Spinal cord (tissue), 10 donors: ENCODE data around the gene APOL4. TPM values are rescaled to one million over a fixed set of nuclear protein-coding genes. Genes with fewer than 3 reads are reported as not detected.
"Not testable (repeated sequence)": the region's sequence is repeated elsewhere in the genome, so short reads cannot be mapped to it uniquely, and the experiment has no call there.

ENCODE experiments used
- DNase-seq, 6 donors: peaks; one replicate each; pipeline versions ENCODE4 v3.0.0 to v3.0.0-alpha.2; 2013 to 2015; ENCODE audit warnings: low spot score in 6 of 6, low read depth in 4 of 6
- H3K27ac ChIP-seq: one replicate; pipeline ENCODE4 v1.5.1; 2013; ENCODE audit warnings: low read depth, low read length, control low read depth
- H3K27me3 ChIP-seq: one replicate; pipeline ENCODE4 v1.6.1; 2013; ENCODE audit warnings: low read length; ENCODE audit not compliant: control insufficient read depth, insufficient read depth
- H3K36me3 ChIP-seq: one replicate; pipeline ENCODE4 v1.6.1; 2013; ENCODE audit warnings: low read length; ENCODE audit not compliant: control insufficient read depth, insufficient read depth
- H3K4me1 ChIP-seq: one replicate; pipeline ENCODE4 v1.6.1; 2013; ENCODE audit warnings: low read length; ENCODE audit not compliant: control insufficient read depth, insufficient read depth
- H3K4me3 ChIP-seq: one replicate; pipeline ENCODE4 v1.5.1; 2013; ENCODE audit warnings: low read depth, low read length, control low read depth
- H3K9me3 ChIP-seq: one replicate; pipeline ENCODE4 v1.6.1; 2013; ENCODE audit warnings: low read length; ENCODE audit not compliant: control insufficient read depth, insufficient read depth
- WGBS: methylation state at CpG from one replicate; pipeline ENCODE4 v1.1.5; 2013; ENCODE audit warnings: missing lambda C conversion rate; ENCODE audit not compliant: insufficient coverage; 5-methylcytosine and 5-hydroxymethylcytosine counted together
- polyA plus RNA-seq, 2 donors: library from polyadenylated mRNA; unstranded; fragments of 120-200 nt; gene quantifications; one replicate each; pipeline ENCODE4 v1.2.1, GENCODE V29; 2013; ENCODE audit not compliant: insufficient read length in 2 of 2
- total RNA-seq, 2 donors: library from RNA; depleted of rRNA in 1 of 2; stranded (reverse); fragments of 120-200 nt in 1 of 2; fragments of >200 nt in 1 of 2; gene quantifications; one replicate each; pipeline versions ENCODE4 v1.2.3 to v1.2.4, GENCODE V29; 2013 to 2014
- donor health status: healthy.

The APOL4 gene
- total and polyA plus RNA-seq, 4 donors: 4.1 to 28.5 (median 10.0) TPM

DNA sequence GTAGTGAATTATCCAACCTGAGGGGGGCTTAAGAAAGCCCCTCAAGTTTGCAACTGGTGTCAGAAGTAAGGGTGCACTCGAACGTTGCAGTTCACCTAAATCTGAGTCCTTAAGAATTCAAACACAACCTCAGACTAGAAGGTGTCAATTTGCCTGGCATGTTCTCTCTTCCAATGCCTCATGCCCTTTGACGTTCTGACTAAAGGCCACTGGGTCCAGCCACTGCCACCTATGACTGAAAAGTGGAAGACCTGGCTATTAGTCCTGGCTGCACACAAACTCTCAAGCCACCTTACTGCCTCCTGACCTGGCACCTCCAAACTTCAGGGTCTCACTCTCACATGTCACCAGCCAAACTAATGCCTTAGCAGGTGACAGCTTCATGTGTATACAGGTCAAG, 8.0 kb downstream of the APOL4 start:
- no peaks in the 10 kb centered on the region for H3K36me3 ChIP-seq
- no peak overlapping the region for H3K27ac ChIP-seq
- peaks cover 23% of the 10 kb centered on the region for H3K4me1 ChIP-seq
- no peak overlapping the region for H3K4me3 ChIP-seq
- WGBS: 56% methylated on average over 3 of the region's 3 CpGs
- no peaks in the 10 kb centered on the region for H3K9me3 ChIP-seq
- H3K27me3 ChIP-seq: no peaks in the 10 kb centered on the region
- no peak for DNase-seq

- WGBS: 90% methylated on average over 3 of the region's 3 CpGs
- DNase-seq: no peak
- H3K9me3 ChIP-seq: no peaks in the 10 kb centered on the region
- H3K4me1 ChIP-seq: peaks cover 20% of the 10 kb centered on the region
- H3K27me3 ChIP-seq: no peaks in the 10 kb centered on the region
- no peak overlapping the region for H3K4me3 ChIP-seq
- H3K36me3 ChIP-seq: no peaks in the 10 kb centered on the region
- no peak overlapping the region for H3K27ac ChIP-seq
Measured at GRCh38 chr22:36193171-36193570, 8.4 kb downstream of the APOL4 start.

GRCh38 chr22:36192542-36192941, 9.1 kb downstream of the APOL4 start:
- Histone ChIP-seq H3K9me3 (no peaks in the 10 kb centered on the region), H3K4me1 (peaks cover 15% of the 10 kb centered on the region), H3K36me3 (no peaks in the 10 kb centered on the region), H3K27ac (no peak overlapping the region), H3K27me3 (no peaks in the 10 kb centered on the region), H3K4me3 (no peak overlapping the region)
- WGBS: 40% methylated on average over 4 of the region's 4 CpGs
- DNase-seq: no peak

GRCh38 chr22:36191106-36191836, 10.3 kb downstream of the APOL4 start:
- Histone ChIP-seq H3K9me3 (no peaks in the 10 kb centered on the region), H3K27ac (no peak overlapping the region), H3K4me3 (no peak overlapping the region), H3K36me3 (no peaks in the 10 kb centered on the region), H3K27me3 (no peaks in the 10 kb centered on the region), H3K4me1 (peaks cover 3% of the 10 kb centered on the region)
- 66% methylated on average over 16 of the region's 17 CpGs for WGBS
- peak in 2 of 6 donors; percentile 71 to 78 for DNase-seq

- H3K27ac ChIP-seq, H3K27me3 ChIP-seq, H3K36me3 ChIP-seq, H3K9me3 ChIP-seq, H3K4me1 ChIP-seq, DNase-seq, H3K4me3 ChIP-seq: not testable (repeated sequence)
- 92% methylated on average over 3 of the region's 6 CpGs for WGBS
Measured at GRCh38 chr22:36187862-36188261, 13.7 kb downstream of the APOL4 start.

GRCh38 chr22:36185828-36186624, 15.6 kb downstream of the APOL4 start:
- no peaks in the 10 kb centered on the region for H3K36me3 ChIP-seq
- 88% methylated on average over 10 of the region's 14 CpGs for WGBS
- no peak overlapping the region for H3K27ac ChIP-seq
- H3K9me3 ChIP-seq: no peaks in the 10 kb centered on the region
- no peak for DNase-seq
- no peak overlapping the region for H3K4me3 ChIP-seq
- H3K4me1 ChIP-seq: peaks cover 7% of the 10 kb centered on the region
- no peaks in the 10 kb centered on the region for H3K27me3 ChIP-seq

DNA sequence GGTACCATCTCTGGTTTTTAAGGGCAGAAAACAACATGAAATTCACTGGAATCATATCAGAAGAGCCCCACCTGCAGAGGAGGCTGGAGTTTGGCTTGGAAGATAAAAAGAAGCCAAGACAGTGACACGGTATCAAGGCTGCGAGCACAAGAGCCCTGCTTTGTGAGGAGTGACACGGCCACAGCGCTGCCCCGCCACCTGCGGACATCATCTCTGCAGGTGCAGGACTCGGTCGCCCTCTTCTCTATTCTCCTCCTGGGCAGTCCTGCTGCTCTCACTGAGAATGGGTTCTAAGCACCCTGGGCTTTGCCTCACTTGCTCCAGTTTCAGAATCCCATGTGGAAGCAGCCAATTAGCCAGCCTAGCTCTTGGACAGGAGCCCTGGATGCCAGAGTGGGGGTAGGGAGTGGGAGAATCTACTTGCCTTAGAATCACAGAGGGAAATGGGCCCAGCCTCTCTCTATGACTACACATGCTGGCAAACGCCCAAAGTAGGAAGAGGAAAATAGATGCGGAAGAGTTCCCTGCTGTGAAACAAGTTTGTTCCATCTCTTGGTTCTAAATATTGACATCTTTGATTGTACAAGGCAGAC, 17.1 kb downstream of the APOL4 start:
- Histone ChIP-seq H3K4me1 (peaks cover 7% of the 10 kb centered on the region), H3K27ac (no peak overlapping the region)

GRCh38 chr22:36183446-36183845, 18.2 kb downstream of the APOL4 start:
- WGBS: 95% methylated on average over 5 of the region's 7 CpGs
- Histone ChIP-seq H3K4me1 (peaks cover 7% of the 10 kb centered on the region), H3K9me3 (no peaks in the 10 kb centered on the region), H3K36me3 (no peaks in the 10 kb centered on the region), H3K27me3 (no peaks in the 10 kb centered on the region), H3K27ac (no peak overlapping the region), H3K4me3 (no peak overlapping the region)
- DNase-seq: no peak

More for the DNA sequence above, 17.1 kb downstream of the APOL4 start:
- 55% methylated on average over 8 of the region's 10 CpGs for WGBS
- Histone ChIP-seq H3K27me3 (no peaks in the 10 kb centered on the region), H3K36me3 (no peaks in the 10 kb centered on the region), H3K9me3 (no peaks in the 10 kb centered on the region), H3K4me3 (no peak overlapping the region)
- DNase-seq: peak in 2 of 6 donors; percentile 34 to 89

DNA sequence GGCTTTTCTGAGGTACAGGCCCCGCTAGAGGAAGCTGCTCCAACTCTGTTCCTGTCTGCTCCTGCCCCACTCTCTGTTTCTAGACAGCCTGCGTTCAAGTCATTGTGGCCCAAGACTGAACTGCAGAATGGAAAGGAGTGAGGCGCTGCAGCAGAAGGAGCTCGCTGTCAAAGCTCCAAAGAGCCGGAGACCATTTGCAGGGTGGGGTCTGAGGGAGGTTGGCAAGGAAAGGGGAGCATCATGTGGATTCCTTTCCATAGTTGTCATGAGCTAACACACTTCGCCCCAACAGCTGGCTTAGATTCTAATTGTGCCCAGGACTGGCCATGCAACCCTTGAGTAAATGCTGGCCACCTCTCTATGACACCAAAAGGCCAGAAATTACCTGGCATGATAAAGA, 18.8 kb downstream of the APOL4 start:
- WGBS: 85% methylated on average over 5 of the region's 6 CpGs
- no peaks in the 10 kb centered on the region for H3K36me3 ChIP-seq
- peaks cover 7% of the 10 kb centered on the region for H3K4me1 ChIP-seq
- DNase-seq: no peak
- no peaks in the 10 kb centered on the region for H3K9me3 ChIP-seq
- no peaks in the 10 kb centered on the region for H3K27me3 ChIP-seq
- no peak overlapping the region for H3K27ac ChIP-seq
- H3K4me3 ChIP-seq: no peak overlapping the region
